A549 (cell line): Measurements from ENCODE around the gene FEZF1.

Experiments
- CEBPB ChIP-seq, 2 experiments: fragments of >200 bp in 1 of 2; sonication (Bioruptor Twin) in 1 of 2; formaldehyde crosslinking in 1 of 2; IDR thresholded peaks; 2 replicates each; pipeline ENCODE4 v1.6.1; 2012 to 2016
- RARB ChIP-seq: fragments of 250-450 bp; sonication (Bioruptor Pico); IDR thresholded peaks from 2 replicates; pipeline ENCODE4 v1.8.0; 2021; ENCODE audit warnings: mild to moderate bottlenecking, moderate library complexity
- SREBF2 ChIP-seq: fragments of 450-650 bp; IDR thresholded peaks from 2 replicates; pipeline ENCODE4 v1.6.1; 2014; ENCODE audit warnings: mild to moderate bottlenecking, moderate library complexity
- TF ChIP-seq, protein P1 (sequence below): fragments of >200 bp; sonication (Bioruptor Twin); formaldehyde crosslinking; IDR thresholded peaks from 3 replicates; pipeline ENCODE4 v1.5.1; 2016

DNA sequence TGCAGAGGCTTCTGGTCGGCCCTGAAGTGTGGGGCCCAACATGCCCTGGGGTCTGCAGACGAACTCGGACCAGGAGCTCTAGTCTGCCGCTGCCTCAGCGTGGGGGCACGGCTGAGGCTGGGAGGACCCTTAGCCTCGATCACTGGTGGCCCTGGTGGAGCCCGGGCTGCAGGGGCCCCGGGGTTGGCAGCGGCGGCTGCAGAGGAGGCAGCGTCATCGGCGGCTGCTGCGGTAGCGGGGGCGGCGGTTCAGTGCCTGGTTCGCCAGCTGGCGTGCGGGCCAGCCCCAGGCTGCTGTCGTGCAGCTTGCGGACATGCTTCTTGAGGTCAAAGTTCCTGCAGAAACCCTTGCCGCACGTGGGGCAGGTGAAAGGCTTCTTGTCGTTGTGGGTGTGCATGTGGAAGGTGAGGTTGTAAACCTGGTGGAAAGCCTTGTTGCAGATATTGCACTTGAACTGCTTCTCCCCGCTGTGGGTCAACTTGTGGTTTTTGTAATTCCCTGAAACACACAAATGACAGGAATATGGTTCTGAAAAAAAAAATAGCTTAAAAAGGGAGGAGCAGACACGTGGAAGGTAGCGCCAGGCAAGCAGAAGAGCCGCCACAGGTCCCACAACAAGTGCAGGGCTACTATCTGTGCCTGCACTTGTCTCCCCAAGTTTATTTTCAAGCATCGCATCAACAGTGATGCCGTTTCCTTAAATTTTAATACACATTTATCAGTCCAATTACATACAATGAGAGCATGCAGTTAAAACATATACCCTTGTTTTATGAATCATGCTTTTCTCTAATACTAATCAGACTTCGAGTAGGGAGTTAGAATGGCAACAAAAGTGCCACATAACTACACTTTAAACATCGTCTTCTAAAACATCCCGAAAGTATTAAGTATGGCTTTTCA is 2.4 kb downstream of the FEZF1 start:
- TF ChIP-seq, protein P1, sequence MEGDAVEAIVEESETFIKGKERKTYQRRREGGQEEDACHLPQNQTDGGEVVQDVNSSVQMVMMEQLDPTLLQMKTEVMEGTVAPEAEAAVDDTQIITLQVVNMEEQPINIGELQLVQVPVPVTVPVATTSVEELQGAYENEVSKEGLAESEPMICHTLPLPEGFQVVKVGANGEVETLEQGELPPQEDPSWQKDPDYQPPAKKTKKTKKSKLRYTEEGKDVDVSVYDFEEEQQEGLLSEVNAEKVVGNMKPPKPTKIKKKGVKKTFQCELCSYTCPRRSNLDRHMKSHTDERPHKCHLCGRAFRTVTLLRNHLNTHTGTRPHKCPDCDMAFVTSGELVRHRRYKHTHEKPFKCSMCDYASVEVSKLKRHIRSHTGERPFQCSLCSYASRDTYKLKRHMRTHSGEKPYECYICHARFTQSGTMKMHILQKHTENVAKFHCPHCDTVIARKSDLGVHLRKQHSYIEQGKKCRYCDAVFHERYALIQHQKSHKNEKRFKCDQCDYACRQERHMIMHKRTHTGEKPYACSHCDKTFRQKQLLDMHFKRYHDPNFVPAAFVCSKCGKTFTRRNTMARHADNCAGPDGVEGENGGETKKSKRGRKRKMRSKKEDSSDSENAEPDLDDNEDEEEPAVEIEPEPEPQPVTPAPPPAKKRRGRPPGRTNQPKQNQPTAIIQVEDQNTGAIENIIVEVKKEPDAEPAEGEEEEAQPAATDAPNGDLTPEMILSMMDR, result no peak
- TF ChIP-seq RARB (CRISPR knock-in tag) (no peak), CEBPB (IDR thresholded peaks at IDR 0.05) (no peak), SREBF2 (no peak)
